ENCODE measurements around the gene RUNX1.

The RUNX1 gene

DNA sequence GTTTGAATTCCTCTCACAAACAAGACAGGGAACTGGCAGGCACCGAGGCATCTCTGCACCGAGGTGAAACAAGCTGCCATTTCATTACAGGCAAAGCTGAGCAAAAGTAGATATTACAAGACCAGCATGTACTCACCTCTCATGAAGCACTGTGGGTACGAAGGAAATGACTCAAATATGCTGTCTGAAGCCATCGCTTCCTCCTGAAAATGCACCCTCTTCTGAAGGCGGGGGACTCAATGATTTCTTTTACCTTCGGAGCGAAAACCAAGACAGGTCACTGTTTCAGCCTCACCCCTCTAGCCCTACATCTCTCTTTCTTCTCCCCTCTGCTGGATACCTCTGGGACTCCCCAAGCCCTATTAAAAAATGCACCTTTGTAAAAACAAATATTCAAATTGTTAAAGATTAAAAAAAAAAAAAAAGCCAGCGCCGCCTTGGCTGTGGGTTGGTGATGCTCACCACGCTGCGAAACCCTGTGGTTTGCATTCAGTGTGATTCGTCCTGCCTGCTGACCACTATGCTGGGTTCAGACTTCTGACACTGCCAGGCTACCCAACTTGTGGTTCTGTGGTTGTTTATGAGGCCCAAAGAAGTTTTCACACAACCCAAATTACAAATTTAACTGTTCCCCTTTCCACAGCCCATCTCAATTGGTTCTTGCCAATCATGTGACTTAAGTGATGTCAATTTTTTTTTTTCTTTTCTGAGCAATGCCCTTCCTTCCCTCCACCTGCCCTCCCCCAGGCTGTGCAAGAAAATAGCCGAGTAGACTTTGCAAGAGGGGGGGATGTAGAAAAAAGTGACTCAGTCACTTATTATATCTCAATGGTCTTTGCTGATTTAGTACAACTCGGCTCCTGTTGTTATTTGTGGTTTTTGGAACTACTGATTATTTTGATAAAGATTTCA, at the start of gene RUNX1:
TSS of gene RUNX1 (minus strand) at position 597 of the 912 bp plus-strand sequence.
- DNase-seq (ENCODE audit: low spot score) = no peak

- no peak for DNase-seq (ENCODE audit: low spot score)
Measured at GRCh38 chr21:35097525-35097924, 48.4 kb upstream of the RUNX1 start.

- no peak for DNase-seq (ENCODE audit: low spot score)
Measured at GRCh38 chr21:35096959-35097358, 47.9 kb upstream of the RUNX1 start.

DNA sequence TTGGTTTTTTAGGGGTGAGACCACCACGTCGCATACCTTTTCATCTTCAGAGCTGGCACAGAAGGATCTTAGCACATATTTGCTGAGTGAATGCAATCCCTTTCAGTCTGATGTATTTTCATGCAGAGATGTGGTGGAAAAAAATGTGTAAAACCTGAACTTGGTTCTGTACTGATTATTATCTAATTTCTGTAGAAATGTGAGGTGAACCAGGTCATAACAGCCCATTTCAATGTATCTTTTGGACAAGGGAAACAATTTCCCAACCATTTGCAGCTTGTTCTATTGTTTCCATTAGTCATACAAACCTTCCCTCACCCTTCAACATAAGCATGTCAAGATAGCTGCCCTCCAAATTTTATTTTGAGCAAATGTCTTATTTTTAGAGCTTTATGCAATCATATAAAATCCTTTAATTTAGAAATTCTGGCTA, 46.8 kb upstream of the RUNX1 start:
- DNase-seq (ENCODE audit: low spot score) = no peak

GRCh38 chr21:35093514-35093913, 44.4 kb upstream of the RUNX1 start:
- no peak for DNase-seq (ENCODE audit: low spot score)

DNA sequence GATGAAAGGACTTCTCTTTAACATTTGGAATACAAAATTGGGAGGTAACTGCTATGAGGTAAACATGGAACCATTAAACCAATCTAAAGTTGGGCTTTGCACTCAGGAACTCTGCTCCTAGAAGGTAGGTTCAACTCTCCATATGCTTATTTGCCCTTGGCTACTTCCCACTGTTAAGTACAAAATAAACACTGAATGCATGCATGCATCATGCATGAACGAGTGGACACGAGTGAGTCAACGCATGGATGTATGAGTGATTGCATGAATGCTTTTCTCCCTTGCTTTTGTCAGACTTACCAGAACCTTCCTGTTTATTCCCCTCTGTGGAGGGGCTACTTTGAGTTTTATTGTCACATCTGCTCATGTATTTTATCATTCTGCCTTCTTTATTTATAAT, 42.4 kb upstream of the RUNX1 start:
- no peak for DNase-seq (ENCODE audit: low spot score)

- no peak for DNase-seq (ENCODE audit: low spot score)
Measured at GRCh38 chr21:35090403-35090802, 41.3 kb upstream of the RUNX1 start.

DNA sequence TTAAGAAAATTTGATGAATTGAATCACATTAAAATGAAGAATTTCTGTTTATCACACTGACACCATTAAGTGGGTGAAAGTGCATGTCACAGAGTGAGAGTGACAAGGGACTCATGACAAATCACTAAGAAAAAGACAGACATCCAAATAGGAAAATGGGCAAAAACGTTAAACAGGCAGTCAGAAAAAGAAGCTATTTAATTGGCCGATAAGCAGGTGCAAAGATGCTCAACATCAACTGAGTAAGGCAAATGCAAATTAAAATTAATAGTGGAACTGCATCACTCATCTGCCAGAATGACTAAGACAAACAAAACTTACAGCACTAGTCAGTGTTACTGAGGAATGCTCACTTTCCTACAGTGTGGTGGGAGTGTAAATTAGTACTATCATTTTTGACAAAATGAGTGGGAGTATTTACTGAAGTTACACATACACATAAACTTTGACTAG, 39.2 kb upstream of the RUNX1 start:
- DNase-seq (ENCODE audit: low spot score) = no peak

DNA sequence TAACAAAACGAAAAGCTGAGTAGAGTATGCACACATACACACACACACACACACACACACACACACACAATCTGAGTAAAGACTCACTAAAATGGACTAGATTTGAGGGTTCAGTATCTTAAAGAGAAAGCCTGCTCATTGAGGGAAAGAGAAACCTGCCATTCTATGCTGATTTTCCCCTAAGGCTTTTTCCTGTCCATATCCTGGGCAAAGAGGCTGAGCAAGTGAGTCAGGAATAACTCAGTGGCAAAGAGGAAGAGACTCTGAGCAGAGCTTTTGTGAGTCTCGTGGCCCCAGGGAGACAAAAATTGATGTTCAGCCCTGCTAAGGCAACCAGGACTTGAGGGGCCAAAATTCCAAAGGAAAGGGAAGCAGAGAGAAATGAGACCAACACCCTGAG, 37.3 kb upstream of the RUNX1 start:
- DNase-seq (ENCODE audit: low spot score) = no peak

GRCh38 chr21:35084869-35085268, 35.8 kb upstream of the RUNX1 start:
- peak; percentile 56 for DNase-seq (ENCODE audit: low spot score)

GRCh38 chr21:35083246-35083645, 34.1 kb upstream of the RUNX1 start:
- no peak for DNase-seq (ENCODE audit: low spot score)

GRCh38 chr21:35081861-35082260, 32.8 kb upstream of the RUNX1 start:
- no peak for DNase-seq (ENCODE audit: low spot score)

DNA sequence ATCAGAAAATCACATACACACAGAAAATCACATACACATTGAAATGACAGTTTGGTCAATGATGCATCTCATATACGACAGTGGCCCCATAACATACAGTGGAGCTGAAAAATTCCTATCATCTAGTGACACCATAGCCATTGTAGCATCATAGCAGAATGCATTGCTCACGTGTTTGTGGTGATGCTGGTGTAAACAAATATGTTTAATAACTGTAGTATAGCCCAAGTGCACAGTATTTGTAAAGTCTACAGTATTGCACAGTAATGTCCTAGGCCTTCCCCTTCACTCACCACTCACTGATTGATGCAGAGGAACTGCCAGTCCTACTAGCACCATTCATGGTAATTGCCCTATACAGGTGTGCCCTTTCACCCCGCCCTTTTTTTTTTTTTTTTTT, 30.1 kb upstream of the RUNX1 start:
- DNase-seq (ENCODE audit: low spot score) = no peak

- no peak for DNase-seq (ENCODE audit: low spot score)
Measured at GRCh38 chr21:35077975-35078374, 28.9 kb upstream of the RUNX1 start.

DNA sequence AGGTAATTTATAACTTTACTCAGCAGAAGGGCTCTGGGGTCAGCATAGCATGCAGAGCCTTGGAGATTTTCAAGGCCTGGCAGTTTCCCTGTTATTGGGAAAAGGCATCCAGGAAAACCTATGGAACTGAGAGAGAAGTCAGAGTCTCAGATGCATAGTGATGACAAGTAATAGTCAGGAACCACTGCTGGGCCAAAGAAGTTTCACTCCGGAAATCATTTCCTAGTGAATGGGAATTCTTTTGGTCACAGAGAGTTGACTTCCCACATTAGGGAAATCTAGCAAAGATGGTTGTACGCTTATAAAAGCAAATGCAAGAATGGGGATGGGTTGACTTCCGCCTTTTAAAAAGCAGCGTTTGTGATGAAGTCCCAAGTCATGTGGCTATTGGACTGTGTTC, 28.4 kb upstream of the RUNX1 start:
- no peak for DNase-seq (ENCODE audit: low spot score)

DNA sequence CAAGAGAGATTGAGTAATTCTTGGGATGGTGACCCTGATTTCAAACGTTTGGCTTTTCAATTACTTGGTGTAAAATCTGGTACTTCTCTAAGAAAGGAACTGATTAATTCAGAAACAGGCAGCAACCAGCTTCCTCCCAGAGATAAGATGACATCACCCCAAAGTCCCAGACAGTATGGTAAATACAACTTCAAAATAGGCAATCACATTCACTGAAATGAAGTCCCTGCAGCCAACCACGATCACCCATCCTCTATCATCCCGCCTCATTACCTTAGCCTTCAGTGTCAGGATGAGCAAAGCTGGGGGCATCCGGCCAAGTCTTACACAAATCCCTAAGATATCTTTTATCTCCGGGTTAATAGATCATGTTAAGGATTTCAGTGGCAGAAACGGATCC, 26.4 kb upstream of the RUNX1 start:
- DNase-seq (ENCODE audit: low spot score) = no peak

GRCh38 chr21:35072960-35073359, 23.9 kb upstream of the RUNX1 start:
- DNase-seq (ENCODE audit: low spot score) = peak; percentile 37

DNA sequence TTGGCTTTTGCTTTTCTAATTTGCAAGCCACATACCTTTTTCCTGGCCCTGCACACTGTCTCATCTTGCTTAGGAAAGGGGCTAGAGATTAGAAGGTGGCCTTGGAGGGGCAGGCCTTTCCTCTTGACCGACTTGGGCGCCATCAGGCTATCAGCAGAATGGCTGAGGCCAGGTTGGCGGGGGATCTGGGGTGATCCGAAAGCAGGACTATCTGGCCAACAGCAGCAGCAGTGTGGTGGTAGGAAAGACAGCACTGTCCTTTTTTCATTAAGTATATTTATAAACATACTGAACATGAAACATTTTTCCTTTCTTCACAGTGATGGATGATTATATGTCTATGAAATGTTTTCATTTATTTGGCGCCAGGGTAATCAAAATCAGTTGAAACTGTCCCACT, 23.5 kb upstream of the RUNX1 start:
- no peak for DNase-seq (ENCODE audit: low spot score)

DNA sequence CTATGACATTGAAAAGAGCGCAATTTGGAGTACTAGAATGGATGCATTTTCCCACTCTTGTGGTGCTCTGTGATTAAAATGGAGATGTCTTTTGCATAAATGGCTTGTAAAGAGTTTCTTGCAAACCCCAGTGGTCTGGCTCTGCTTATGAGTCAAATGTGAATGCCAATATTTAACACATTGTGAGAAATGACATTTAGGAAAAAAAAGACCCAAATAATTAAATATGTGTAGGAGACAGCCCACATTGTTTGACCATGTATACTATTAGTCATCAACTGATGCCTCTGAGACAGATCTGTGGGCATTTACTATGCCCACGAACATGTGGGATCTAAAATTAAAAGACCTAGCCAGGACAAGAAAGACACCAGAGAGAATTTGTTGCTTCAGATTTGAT, 22.2 kb upstream of the RUNX1 start:
- DNase-seq (ENCODE audit: low spot score) = no peak

DNA sequence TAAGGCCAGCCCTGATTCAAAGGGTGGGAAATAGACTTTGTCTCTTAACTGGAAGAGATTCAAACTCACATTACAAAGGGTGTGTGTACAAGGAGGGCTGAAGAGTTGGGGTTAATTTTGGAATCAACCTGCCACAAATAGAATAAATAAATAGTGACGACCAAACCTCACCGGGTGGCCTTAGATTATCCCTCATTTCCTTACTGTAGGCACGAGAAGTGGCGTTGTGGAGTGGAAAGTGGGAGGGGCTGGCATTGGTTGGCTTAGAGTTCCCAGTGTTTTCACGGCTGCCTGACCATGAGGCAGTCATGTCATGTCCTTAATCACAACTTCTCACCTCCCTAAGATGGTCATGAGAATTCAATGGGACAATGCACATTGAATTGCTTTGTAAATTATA, 21.3 kb upstream of the RUNX1 start:
- no peak for DNase-seq (ENCODE audit: low spot score)

DNA sequence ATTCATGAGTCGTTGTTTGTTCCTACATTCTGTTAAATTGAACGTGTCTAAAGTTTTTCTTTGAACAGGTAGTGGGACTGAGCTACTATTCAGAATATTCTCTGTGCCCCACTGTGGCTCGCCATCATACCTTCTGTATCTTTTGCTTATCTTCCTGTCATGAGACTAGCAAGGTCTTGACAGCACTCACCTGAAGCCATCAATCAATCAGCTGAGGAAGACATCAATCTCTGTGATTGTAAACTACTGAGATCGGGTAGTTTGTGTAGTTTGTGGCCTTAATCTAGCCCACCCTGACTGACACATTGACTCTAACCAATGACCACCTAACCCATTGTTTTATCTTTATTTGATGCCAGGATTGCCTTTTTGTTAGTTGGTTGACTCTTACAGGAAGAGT, 17.7 kb upstream of the RUNX1 start:
- no peak for DNase-seq (ENCODE audit: low spot score)

DNA sequence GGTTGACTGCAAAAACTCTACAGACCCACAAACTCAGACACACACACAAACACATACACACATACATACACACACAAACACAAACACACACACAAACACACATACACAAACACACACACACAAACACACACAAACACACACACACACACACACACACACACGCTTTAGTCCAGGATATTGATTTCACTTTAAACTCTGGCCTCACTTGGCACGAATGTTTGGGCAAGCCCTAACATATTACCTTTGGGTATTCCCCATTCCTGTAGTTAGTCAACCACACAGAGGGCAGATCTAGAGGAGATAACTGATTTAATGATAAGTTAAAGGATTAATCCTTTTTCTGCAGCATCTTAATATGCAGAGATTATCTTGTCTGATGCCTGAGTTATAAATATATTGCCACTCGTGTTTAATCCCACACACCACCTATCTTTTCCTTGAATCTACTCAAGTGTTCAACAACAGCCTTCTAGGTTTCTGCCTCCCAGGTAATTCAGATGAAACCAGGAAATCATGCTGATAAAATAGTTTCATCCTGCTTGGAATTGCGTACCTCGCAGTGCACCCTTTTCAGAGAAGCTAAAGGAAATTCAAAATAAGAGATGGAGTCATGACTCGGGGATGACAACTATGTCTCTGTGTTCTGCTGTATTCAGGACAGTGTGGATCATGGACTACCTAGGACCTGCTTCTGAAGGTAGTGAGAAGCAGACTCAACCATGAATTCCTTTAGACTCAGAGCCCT, 14.5 kb upstream of the RUNX1 start:
- no peak for DNase-seq (ENCODE audit: low spot score)

DNA sequence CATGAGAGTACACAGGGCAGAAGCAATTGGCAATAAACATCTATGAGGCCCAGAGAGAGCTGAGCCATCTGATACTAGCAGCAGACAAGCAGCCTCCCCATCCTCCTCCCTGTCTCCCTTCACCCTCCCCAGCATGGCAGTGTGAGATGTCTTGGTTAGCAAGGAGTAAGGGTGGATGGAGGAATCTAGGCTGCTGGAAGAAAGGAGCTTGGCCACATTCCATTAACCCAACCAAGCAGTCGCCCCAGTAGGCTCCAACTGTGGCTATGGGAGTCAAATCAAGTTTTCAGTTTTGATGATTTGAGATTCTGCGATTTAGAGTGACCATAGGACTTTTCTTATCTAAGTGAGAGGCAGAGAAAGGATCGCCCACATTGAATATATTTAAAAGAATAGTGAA, 12.9 kb upstream of the RUNX1 start:
- no peak for DNase-seq (ENCODE audit: low spot score)

Data from AG08396 (cell line).